H1 (cell line): ENCODE data around the gene FAM221B. TPM values are rescaled to one million over a fixed set of nuclear protein-coding genes. Genes with fewer than 3 reads are reported as not detected.

Source experiments
- CTCF ChIA-PET: fragments of 300-600 bp; sonication (Branson Sonifier 250); formaldehyde crosslinking; loops from one replicate; lab custom pipeline; 2021; ENCODE audit not compliant: partially characterized antibody; lab: Charles Lee
- POLR2A ChIA-PET: fragments of 300-600 bp; sonication (Branson Sonifier 250); formaldehyde crosslinking; loops from one replicate; lab custom pipeline; 2021; ENCODE audit warnings: inconsistent platforms; ENCODE audit not compliant: partially characterized antibody; lab: Charles Lee
- DNase-seq, 2 experiments: peaks; one replicate each; pipeline versions ENCODE4 v3.0.0 to v3.0.0-alpha.2; 2010 to 2022; ENCODE audit warnings: low spot score in 2 of 2, low read depth in 1 of 2, mixed read lengths in 1 of 2
- FAIRE-seq: peaks from 2 replicates; lab custom pipeline; 2011; peaks lifted over from hg19 to GRCh38; lab: Jason Lieb, UNC
- H2AFZ ChIP-seq: 2 replicates; pipeline ENCODE4 v1.8.1; 2012; ENCODE audit warnings: low read length, inconsistent platforms
- H2AK5ac ChIP-seq: 2 replicates; pipeline ENCODE4 v1.6.1; 2013; ENCODE audit warnings: low read depth, low read length
- H2BK120ac ChIP-seq: replicated peaks from 2 replicates; pipeline ENCODE3; 2013; ENCODE audit warnings: low read depth, low read length, inconsistent platforms
- H2BK12ac ChIP-seq: 2 replicates; pipeline ENCODE4 v1.6.1; 2013; ENCODE audit warnings: low read depth, low read length
- H2BK15ac ChIP-seq: 2 replicates; pipeline ENCODE4 v1.6.1; 2013; ENCODE audit warnings: low read length
- H2BK20ac ChIP-seq: 2 replicates; pipeline ENCODE4 v1.6.1; 2013; ENCODE audit warnings: low read length
- H2BK5ac ChIP-seq: 2 replicates; pipeline ENCODE4 v1.6.1; 2013; ENCODE audit warnings: low read depth, low read length
- H3K14ac ChIP-seq: 2 replicates; pipeline ENCODE4 v1.6.1; 2013; ENCODE audit warnings: inconsistent platforms; ENCODE audit not compliant: insufficient read length
- H3K18ac ChIP-seq: 2 replicates; pipeline ENCODE4 v1.6.1; 2013; ENCODE audit warnings: low read length; ENCODE audit errors: extremely low read depth
- H3K23ac ChIP-seq: 2 replicates; pipeline ENCODE4 v1.6.1; 2013; ENCODE audit warnings: inconsistent platforms; ENCODE audit not compliant: insufficient read length
- H3K23me2 ChIP-seq: 2 replicates; pipeline ENCODE4 v1.6.1; 2013; ENCODE audit warnings: low read depth, low read length
- H3K27ac ChIP-seq: 2 replicates; pipeline ENCODE4 v1.6.1; 2011; ENCODE audit warnings: low read depth, low read length, inconsistent platforms
- H3K27me3 ChIP-seq, 4 experiments: replicated peaks in 1 of 4; 1 replicate in 1 of 4; 2 replicates in 3 of 4; pipeline versions ENCODE4 v1.6.1 to v1.8.1; 2011 to 2013; ENCODE audit warnings: low read length in 3 of 4, mild to moderate bottlenecking in 3 of 4, inconsistent platforms in 2 of 4, mixed read lengths in 2 of 4, moderate library complexity in 1 of 4; ENCODE audit not compliant: control insufficient read depth in 3 of 4, insufficient read depth in 3 of 4; ENCODE audit errors: extremely low read depth in 1 of 4
- H3K36me3 ChIP-seq, 4 experiments: 2 replicates each; pipeline versions ENCODE4 v1.6.1 to v1.8.1; 2011 to 2013; ENCODE audit warnings: mild to moderate bottlenecking in 4 of 4, low read length in 3 of 4, moderate library complexity in 2 of 4, control low read depth in 1 of 4, inconsistent platforms in 1 of 4; ENCODE audit not compliant: insufficient read depth in 4 of 4, control insufficient read depth in 2 of 4
- H3K4ac ChIP-seq: replicated peaks from 2 replicates; pipeline ENCODE3; 2013; ENCODE audit warnings: low read length, low read depth, mixed read lengths, inconsistent platforms; ENCODE audit not compliant: insufficient read length
- H3K4me1 ChIP-seq, 4 experiments: replicated peaks in 1 of 4; 1 replicate in 1 of 4; 2 replicates in 3 of 4; pipeline versions ENCODE4 v1.6.1 to v1.8.1; 2011 to 2013; ENCODE audit warnings: low read length in 3 of 4, inconsistent platforms in 2 of 4, mixed read lengths in 1 of 4; ENCODE audit not compliant: insufficient read depth in 4 of 4, control insufficient read depth in 3 of 4
- H3K4me2 ChIP-seq, 2 experiments: 2 replicates each; pipeline versions ENCODE4 v1.6.1 to v1.8.1; 2011 to 2013; ENCODE audit warnings: low read depth in 2 of 2, low read length in 2 of 2, control low read depth in 1 of 2, inconsistent platforms in 1 of 2, mild to moderate bottlenecking in 1 of 2; ENCODE audit not compliant: insufficient read depth in 1 of 2
- H3K4me3 ChIP-seq, 4 experiments: fragments of 200-600, 300-600 bp in 1 of 4; sonication (generic), shearing (Covaris generic), sonication (Bioruptor Twin) in 1 of 4; 2 replicates each; pipeline versions ENCODE4 v1.5.1 to v1.8.1; 2011 to 2016; ENCODE audit warnings: low read length in 4 of 4, low read depth in 3 of 4, control low read depth in 2 of 4, inconsistent platforms in 2 of 4, mild to moderate bottlenecking in 2 of 4, mixed read lengths in 1 of 4, moderate library complexity in 1 of 4; ENCODE audit not compliant: insufficient read depth in 2 of 4; ENCODE audit errors: extremely low read depth in 1 of 4
- H3K56ac ChIP-seq: replicated peaks from 2 replicates; pipeline ENCODE3; 2013; ENCODE audit warnings: low read depth, mild to moderate bottlenecking, mixed read lengths, low read length, inconsistent platforms; ENCODE audit not compliant: insufficient read length
- H3K79me1 ChIP-seq: 2 replicates; pipeline ENCODE4 v1.6.1; 2013; ENCODE audit warnings: low read depth, low read length, control low read depth
- H3K79me2 ChIP-seq, 2 experiments: 2 replicates each; pipeline versions ENCODE4 v1.6.1 to v1.8.1; 2012 to 2013; ENCODE audit warnings: low read length in 2 of 2, mild to moderate bottlenecking in 2 of 2, inconsistent platforms in 1 of 2; ENCODE audit not compliant: insufficient read depth in 2 of 2, control insufficient read depth in 1 of 2
- H3K9ac ChIP-seq, 4 experiments: replicated peaks in 1 of 4; 1 replicate in 1 of 4; 2 replicates in 3 of 4; pipeline versions ENCODE4 v1.6.1 to v1.8.1; 2011 to 2013; ENCODE audit warnings: low read depth in 3 of 4, low read length in 3 of 4, control low read depth in 2 of 4, mild to moderate bottlenecking in 2 of 4, moderate library complexity in 2 of 4, inconsistent platforms in 1 of 4; ENCODE audit errors: extremely low read depth in 1 of 4
- H3K9me3 ChIP-seq, 2 experiments: 2 replicates each; pipeline versions ENCODE4 v1.6.1 to v1.8.1; 2012 to 2013; ENCODE audit warnings: mild to moderate bottlenecking in 2 of 2, moderate library complexity in 2 of 2, control low read depth in 1 of 2, inconsistent platforms in 1 of 2, low read depth in 1 of 2, low read length in 1 of 2, mixed read lengths in 1 of 2; ENCODE audit not compliant: insufficient read depth in 2 of 2
- H4K20me1 ChIP-seq, 2 experiments: replicated peaks in 1 of 2; 2 replicates each; pipeline versions ENCODE3 to v1.8.1; 2011 to 2013; ENCODE audit warnings: inconsistent platforms in 2 of 2, low read length in 2 of 2, mild to moderate bottlenecking in 1 of 2; ENCODE audit not compliant: insufficient read depth in 2 of 2, control insufficient read depth in 1 of 2
- H4K5ac ChIP-seq: 2 replicates; pipeline ENCODE4 v1.6.1; 2013; ENCODE audit warnings: low read length, low read depth, mixed read lengths, inconsistent platforms; ENCODE audit not compliant: insufficient read length
- H4K8ac ChIP-seq: 2 replicates; pipeline ENCODE4 v1.8.0; 2013; ENCODE audit warnings: mild to moderate bottlenecking, moderate library complexity, low read length, inconsistent platforms; ENCODE audit not compliant: insufficient read depth; ENCODE audit errors: extremely low read depth
- H4K91ac ChIP-seq: replicated peaks from 2 replicates; pipeline ENCODE3; 2013; ENCODE audit warnings: low read length, mixed read lengths, inconsistent platforms; ENCODE audit not compliant: insufficient read length
- BRCA1 ChIP-seq: IDR thresholded peaks from 2 replicates; pipeline ENCODE4 v1.6.1; 2012; ENCODE audit warnings: low read depth, low read length, improper control_type of control experiment
- CBX8 ChIP-seq: fragments of 300-800, 300-1000 bp; sonication (generic); IDR thresholded peaks from 2 replicates; pipeline ENCODE4 v1.7.1; 2016; ENCODE audit warnings: low read depth, low read length, borderline replicate concordance
- GTF2F1 ChIP-seq: IDR thresholded peaks from 2 replicates; pipeline ENCODE4 v1.6.1; 2012; ENCODE audit warnings: low read depth, low read length, improper control_type of control experiment, borderline replicate concordance
- HDAC6 ChIP-seq: IDR thresholded peaks from one replicate; pipeline ENCODE4 v1.7.1; 2012; ENCODE audit warnings: low read depth, mild to moderate bottlenecking, inconsistent platforms, low read length, moderate library complexity
- JUN ChIP-seq: IDR thresholded peaks from 2 replicates; pipeline ENCODE4 v1.6.1; 2011; ENCODE audit warnings: low read depth, mild to moderate bottlenecking, improper control_type of control experiment, low read length
- JUND ChIP-seq: IDR thresholded peaks from 2 replicates; pipeline ENCODE4 v1.6.1; 2011; ENCODE audit warnings: mild to moderate bottlenecking, improper control_type of control experiment, low read length
- KDM5A ChIP-seq: fragments of 200-600 bp; IDR thresholded peaks from 2 replicates; pipeline ENCODE4 v1.7.1; 2012; ENCODE audit warnings: mild to moderate bottlenecking, low read length, inconsistent platforms, mixed read lengths
- MAX ChIP-seq: IDR thresholded peaks from 2 replicates; pipeline ENCODE4 v1.6.1; 2012; ENCODE audit warnings: inconsistent platforms
- PHF8 ChIP-seq: fragments of 200-600 bp; sonication (generic); conservative IDR thresholded peaks from 2 replicates; pipeline ENCODE4 v1.7.1; 2012; ENCODE audit warnings: low read depth, mild to moderate bottlenecking, inconsistent platforms, low read length, moderate library complexity
- POLR2A ChIP-seq, 2 experiments: IDR thresholded peaks; 1 replicate in 1 of 2; 2 replicates in 1 of 2; pipeline ENCODE4 v1.6.1; 2011; ENCODE audit warnings: low read depth in 2 of 2, low read length in 2 of 2, mild to moderate bottlenecking in 2 of 2; ENCODE audit errors: control extremely low read depth in 1 of 2
- RFX5 ChIP-seq: IDR thresholded peaks from 2 replicates; pipeline ENCODE4 v1.6.1; 2011; ENCODE audit warnings: low read depth, low read length, improper control_type of control experiment, borderline replicate concordance
- RNF2 ChIP-seq: fragments of 200-900, 300-1000 bp; sonication (generic); IDR thresholded peaks from 2 replicates; pipeline ENCODE4 v1.7.1; 2016; ENCODE audit warnings: borderline replicate concordance, low read depth, mild to moderate bottlenecking, antibody characterized with exemption, low read length; ENCODE audit not compliant: poor library complexity, severe bottlenecking; ENCODE audit errors: missing control alignments
- SP2 ChIP-seq: IDR thresholded peaks from 2 replicates; pipeline ENCODE4 v1.6.1; 2012; ENCODE audit warnings: mild to moderate bottlenecking, low read length, inconsistent platforms
- TAF1 ChIP-seq: IDR thresholded peaks from 2 replicates; pipeline ENCODE4 v1.6.1; 2011; ENCODE audit warnings: mild to moderate bottlenecking, low read depth, low read length
- WGBS, 2 experiments: shearing (Covaris generic) in 1 of 2; methylation state at CpG; one replicate each; pipeline versions ENCODE4 v1.1.6 to v1.1.7; 2013 to 2015; ENCODE audit warnings: low lambda C conversion rate in 2 of 2, mixed read lengths in 2 of 2, inconsistent platforms in 1 of 2, low coverage in 1 of 2, missing lambda C conversion rate in 1 of 2; ENCODE audit not compliant: insufficient replicate concordance in 2 of 2, insufficient coverage in 1 of 2, insufficient read length in 1 of 2; ENCODE audit errors: extremely low coverage in 1 of 2, missing lambda C conversion rate in 1 of 2; 5-methylcytosine and 5-hydroxymethylcytosine counted together
- polyA plus RNA-seq, 7 experiments: library from polyadenylated mRNA; depleted of rRNA in 3 of 7; stranded (reverse) in 5 of 7; unstranded in 2 of 7; fragments of >200 nt in 5 of 7; fragments of 200-250 nt in 2 of 7; gene quantifications; 1 replicate in 5 of 7; 2 replicates in 1 of 7; 4 replicates in 1 of 7; pipeline versions ENCODE4 v1.2.1 to v1.2.3, GENCODE V29; 2011 to 2013; ENCODE audit warnings: missing spikeins in 2 of 7, mixed read lengths in 2 of 7
- total RNA-seq: library from RNA; stranded (reverse); fragmentation: NEBNext Ultra II Directional; extraction: Animal tissue kit (Norgen Biotek cat#: 25700); gene quantifications from 2 replicates; pipeline ENCODE4 v1.2.1, GENCODE V29; 2021

FAM221B gene
- total and polyA plus RNA-seq, 2 of the 8 experiments (the other 6 are each of a cell fraction or from before 2014, with no cell fraction given): not detected

- Histone ChIP-seq H3K27ac (no peak overlapping the region), H4K8ac (no peak overlapping the region), H2AFZ (no peak overlapping the region), H2BK15ac (no peak overlapping the region), H2AK5ac (no peak overlapping the region), H3K4me3 (no peak overlapping the region), H3K79me1 (no peaks in the 10 kb centered on the region), H3K14ac (no peak overlapping the region), H3K9ac (no peak overlapping the region), H3K4me2 (no peak overlapping the region), H3K36me3 (no peaks in the 10 kb centered on the region), H3K27me3 (no peaks in the 10 kb centered on the region), H2BK20ac (no peak overlapping the region), H3K79me2 (no peaks in the 10 kb centered on the region), H2BK120ac (no peak overlapping the region), H3K18ac (no peak overlapping the region), H4K91ac (no peak overlapping the region), H4K20me1 (no peaks in the 10 kb centered on the region), H3K4ac (no peak overlapping the region), H2BK12ac (no peak overlapping the region), H3K4me1 (peaks cover 0 to 6% (median 4%) of the 10 kb centered on the region in 4 experiments; a peak in 6 of 7 replicates), H3K23me2 (no peaks in the 10 kb centered on the region), H3K23ac (no peak overlapping the region), H3K56ac (no peak overlapping the region), H4K5ac (no peak overlapping the region), H2BK5ac (no peak overlapping the region), H3K9me3 (no peaks in the 10 kb centered on the region)
- ChIA-PET CTCF (interaction anchor here (1.0 to 3.2 kb wide), 7 partner anchors 9 to 63 kb away, joined by 3 to 12 read pairs (median 4); partner anchors contain the start of genes CREB3 and TLN1), POLR2A (interaction anchor here (1.0 to 1.7 kb wide), 3 partner anchors 11 to 39 kb away, joined by 3 to 4 read pairs (median 4); no protein-coding TSS in a partner anchor)
- FAIRE-seq: no peak
- DNase-seq: no peak
- WGBS, 2 experiments: 94% methylated on average over 1 of the region's 1 CpG; no CpG with 5 or more reads in 1 of the 2 experiments
- no peak for TF ChIP-seq POLR2A (IDR thresholded peaks at IDR 0.05; ENCODE audit: control extremely low read depth in 1 of 2, low read depth in 2 of 2, low read length in 2 of 2)
- TF ChIP-seq BRCA1: no peak
- no peak for TF ChIP-seq JUN
- TF ChIP-seq CBX8: no peak
- TF ChIP-seq KDM5A: no peak
- no peak for TF ChIP-seq MAX
- TF ChIP-seq JUND: no peak
- no peak for TF ChIP-seq HDAC6
- no peak for TF ChIP-seq RNF2
- TF ChIP-seq RFX5: no peak
- no peak for TF ChIP-seq TAF1
- no peak for TF ChIP-seq GTF2F1
- no peak for TF ChIP-seq PHF8
- TF ChIP-seq SP2: no peak
Observed at GRCh38 chr9:35771534-35771933, 57.0 kb downstream of the FAM221B start.
